Activated T-helper 1 cell treated with anti-CD3 and anti-CD28 coated beads, Interleukin-2, amount 50 U/mL, for 16 hours (primary cell): ENCODE data around the gene SALL2.

ENCODE experiments used
- DNase-seq, 2 donors: peaks; one replicate each; pipeline ENCODE4 v3.0.0-alpha.2; 2020; ENCODE audit warnings: low read depth in 1 of 2, low spot score in 1 of 2

The SALL2 gene

GRCh38 chr14:21494902-21495762 is 31.0 kb downstream of the SALL2 start:
- DNase-seq = no peak

DNA sequence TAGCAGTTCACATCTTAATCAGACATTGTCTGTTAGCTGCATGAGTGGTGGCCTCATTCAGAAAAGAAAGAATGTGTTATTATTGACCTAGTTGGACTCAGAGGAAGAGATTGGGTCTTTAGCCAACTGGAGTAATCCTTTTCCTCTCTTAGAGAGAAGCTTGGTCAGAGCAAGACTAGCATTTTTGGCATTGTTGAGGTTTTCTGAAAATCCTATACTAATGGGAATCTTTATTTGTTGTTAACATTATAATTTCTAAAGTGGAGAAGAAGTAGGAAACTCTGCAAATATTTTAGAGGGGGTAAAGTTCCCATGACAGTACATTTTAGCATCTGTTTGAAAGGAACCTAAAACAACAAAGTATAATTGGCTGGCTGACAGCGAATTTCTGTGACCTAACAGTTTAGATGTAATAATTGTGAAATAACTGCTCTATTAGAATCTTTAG is 39.5 kb downstream of the SALL2 start:
- DNase-seq = no peak

DNA sequence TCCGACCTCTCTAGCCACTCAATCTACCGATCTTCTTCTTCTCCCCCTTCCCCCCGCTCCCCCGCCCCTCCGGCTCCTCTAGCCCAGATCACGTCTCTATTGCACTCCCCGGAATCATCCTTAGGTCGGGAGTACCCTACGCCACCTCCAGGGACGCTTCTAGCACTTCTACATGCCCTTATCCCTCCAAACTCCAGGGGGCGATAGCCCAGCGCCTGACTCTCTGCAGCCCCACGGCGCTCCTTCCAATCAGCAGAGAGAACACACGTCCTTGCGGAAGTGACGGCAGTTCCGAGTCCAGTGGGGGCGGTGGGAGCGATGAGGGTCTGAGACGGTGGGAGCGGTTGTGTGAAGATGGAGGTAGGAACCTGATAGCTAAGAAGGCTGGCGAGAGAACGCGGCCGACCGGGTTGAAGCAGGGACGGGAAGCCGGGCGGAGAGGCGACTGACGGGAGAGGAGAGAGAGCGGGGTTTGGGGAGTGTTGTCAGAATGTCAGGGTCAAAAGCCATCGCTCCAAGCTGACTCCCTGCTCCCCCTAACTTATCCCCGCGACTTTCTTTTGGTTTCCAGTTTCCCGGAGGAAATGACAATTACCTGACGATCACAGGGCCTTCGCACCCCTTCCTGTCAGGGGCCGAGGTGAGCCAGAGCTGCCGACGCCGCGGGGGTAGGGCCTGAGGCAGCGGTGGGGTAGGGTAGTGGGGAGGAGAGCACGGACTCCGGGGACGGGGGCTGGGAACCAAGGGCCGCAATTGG is 49.0 kb downstream of the SALL2 start, which contains the start of the genes RAB2B and TOX4:
TSS of gene RAB2B (minus strand) at position 35 of the 757 bp plus-strand sequence. CDS start 87 bp downstream, outside the sequence.
TSS of gene TOX4 (plus strand) at position 271 of the 757 bp plus-strand sequence. CDS start at position 355, 84 bp downstream.
- DNase-seq = peak; percentile 90 to 92

DNA sequence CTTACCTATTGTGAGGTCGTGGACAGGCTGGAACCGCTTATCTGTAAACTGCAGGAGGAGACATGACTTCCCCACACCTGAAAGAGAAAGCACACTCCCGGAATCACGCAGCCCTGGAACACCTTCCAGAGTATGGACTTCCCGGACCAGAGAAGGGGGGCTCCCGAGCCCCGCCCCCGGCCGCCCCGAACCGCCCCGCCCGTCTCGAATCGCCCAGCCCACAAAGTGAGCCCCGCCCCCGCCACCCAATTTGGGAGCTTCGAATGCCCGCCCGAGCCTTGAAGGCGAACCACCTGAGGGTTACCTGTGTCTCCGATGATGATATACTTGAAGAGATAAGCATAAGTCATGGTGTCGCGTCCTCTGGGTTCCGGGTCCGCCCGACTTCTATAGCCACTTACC is 49.6 kb downstream of the SALL2 start:
- DNase-seq = peak in 1 of 2 donors; percentile 77

DNA sequence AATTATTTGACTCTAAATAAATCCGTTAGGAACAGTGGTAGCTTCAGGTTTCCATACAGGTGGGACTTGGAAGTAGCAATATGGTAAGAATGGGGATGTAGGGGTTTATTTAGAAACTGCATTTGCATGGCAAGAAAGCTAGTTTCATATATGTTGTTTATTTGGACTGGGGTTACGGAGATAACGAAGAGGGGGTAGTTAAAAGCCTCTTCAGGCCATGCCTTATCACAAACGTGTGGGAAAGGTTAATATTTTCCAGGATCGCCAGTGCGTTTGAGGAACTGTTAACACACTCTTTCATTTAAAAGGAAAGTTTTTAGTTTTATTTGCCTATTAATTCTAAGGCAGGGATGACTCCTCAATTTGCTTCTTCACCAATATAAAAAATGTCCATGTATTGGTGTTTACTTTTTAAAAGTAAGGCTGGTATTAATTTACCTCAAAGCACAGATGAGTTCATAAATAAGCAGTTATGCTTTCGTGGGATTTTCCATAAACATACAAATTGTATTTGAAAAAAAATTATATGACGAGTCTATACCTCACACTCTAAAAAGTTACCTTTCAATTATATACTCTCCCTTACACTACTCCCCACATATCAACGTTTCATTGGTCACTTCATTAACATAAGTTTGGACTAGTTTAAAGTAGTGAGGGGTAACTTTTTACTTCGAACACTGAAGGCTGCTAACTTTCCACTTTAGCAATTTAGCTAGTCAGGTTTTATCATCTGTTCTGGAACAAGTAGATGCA is 50.2 kb downstream of the SALL2 start:
- no peak for DNase-seq
